Fibroblast of upper back skin (primary cell): ENCODE results near the gene TBX1.

Experiments
- DNase-seq: peaks from one replicate; pipeline ENCODE4 v3.0.0-alpha.2; 2013

The TBX1 gene

DNA sequence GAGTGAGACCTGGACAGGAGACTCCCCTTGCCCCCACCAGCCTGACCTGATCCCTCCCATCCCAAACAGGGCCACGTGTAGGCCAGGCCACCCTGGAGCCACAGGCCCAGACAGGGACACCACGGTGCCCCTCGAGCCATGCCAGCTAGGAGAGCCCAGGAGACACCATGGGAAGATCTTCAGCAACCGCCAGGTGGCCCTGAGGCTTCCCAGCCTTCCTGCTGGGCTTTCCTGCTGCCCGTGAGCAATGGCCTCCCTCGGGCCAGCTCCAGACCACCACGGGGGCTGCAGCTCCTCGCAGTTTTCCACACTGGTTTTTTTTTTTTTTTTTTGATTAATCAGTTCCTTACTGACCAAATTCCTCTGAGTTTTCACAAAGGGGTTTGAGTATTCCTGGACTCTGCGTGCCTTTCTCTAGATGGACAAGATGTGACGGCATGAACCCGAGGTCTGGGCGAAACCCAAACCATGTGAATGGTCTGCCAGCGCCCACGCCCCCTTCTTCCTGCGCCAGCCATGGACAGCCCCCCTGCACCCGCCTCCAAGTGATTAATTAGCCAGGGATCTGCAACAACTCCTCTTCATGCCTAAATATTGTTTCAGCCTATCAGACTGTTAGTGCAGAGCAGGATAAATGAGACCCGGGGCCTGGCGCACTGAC is 40.9 kb downstream of the TBX1 start:
- peak; percentile 31 for DNase-seq

DNA sequence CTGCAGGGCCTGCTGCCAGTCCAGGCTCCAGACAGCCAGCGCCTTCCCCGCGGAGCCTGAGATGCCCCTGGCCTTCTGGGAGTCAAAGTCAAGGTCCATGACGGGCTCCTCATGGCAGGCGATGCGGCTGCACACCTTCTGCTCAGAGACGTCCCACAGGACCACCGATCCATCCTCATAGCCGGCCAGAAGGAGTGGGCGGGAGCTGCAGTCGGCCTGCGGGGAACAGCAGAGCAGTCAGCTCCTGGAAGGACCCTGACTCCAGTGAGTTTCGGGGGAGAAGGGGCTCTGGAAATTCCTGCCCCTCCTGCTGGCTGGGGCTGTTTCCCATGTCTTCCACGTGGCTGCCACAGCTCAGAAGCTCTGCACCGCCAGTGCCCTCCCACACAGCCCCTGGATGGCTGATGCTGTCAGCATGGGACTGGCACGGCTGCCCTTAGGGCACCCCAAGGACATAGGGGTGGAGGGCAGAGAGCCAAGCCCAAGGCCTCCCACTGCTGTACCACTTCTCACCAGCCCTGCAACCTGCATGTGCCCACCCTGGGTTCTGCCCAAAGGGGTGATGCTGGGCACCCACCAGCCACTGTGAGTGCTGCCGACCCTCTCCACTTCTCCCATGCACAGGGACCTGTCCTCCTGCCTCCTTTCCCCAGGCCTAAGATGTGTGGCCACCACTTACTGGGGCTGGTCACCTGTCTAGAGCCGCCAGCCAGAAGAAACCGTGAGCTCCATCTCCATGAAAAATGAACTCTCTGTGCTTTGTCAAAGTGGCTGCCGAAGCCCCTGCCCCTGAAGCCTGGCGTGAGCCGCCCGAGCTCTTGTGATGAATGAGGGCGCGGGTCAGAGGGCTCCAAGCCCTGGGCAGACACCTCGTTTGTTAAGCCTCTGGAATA is 41.7 kb downstream of the TBX1 start:
- DNase-seq: no peak

DNA sequence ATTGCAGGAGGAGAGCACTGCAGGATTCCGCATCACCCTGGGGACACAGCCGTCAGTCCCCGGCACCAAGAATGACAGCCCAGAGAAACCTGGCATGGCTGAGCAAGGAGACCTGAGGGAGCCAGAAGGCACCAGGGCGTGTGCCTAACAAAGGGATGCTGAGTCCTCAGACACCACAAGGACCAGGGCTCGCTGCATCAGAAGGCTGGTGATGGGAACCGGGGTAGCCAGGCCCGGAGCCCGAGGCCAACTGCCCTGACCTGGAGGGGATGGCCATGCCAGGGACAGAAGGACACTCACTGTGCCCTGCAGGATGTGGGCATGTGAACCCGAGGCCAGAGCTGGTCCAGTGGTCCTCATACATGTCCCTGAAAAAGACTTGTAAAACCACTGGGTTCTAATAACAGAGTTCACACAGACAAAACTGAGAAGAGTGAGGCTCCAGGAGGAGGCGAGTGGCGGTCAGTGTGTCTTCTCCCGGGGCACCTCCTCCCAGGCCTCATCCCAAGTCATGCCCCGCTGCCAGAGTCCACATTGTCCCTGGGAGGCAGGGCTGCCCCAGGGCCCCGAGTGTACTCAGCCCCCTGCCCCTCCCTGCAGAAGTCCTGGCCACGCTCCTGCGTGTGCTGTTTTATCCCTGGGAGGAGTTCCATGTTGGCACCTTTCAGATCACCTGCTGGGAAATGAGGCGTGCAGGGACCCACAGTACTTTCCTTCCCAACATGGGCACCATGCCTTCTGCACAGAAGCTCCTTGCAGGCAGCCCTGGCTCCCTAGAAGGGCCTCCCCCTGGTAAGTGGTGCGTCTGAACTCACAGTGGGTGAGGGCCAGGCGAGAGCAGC is 42.5 kb downstream of the TBX1 start:
- DNase-seq: no peak

DNA sequence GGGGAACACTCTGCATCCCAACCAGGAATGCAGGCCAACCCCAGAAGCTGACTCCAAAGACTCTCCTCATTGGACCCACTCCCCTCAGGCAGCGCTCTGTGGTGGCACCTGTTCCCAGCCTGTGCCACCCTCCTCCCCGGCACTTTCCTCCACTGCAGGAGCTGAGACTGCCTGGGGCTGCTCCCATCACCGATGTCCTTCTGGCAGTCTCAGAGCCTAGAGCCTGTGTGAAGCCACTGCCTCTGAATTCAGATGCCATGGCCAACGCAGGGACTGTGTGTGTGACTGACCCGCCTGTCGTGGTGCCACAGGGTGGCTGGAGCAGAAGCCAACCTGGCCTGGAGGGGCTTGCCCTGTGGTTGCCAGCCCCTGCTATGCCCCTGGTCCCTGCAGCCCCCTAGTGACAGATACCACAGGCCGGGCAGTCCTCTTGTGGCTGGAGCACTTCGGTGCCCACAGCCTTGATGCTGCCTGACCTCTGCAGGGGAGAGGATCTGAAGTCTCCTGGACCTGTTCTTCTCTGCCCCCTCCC is 43.2 kb downstream of the TBX1 start:
- DNase-seq: no peak

DNA sequence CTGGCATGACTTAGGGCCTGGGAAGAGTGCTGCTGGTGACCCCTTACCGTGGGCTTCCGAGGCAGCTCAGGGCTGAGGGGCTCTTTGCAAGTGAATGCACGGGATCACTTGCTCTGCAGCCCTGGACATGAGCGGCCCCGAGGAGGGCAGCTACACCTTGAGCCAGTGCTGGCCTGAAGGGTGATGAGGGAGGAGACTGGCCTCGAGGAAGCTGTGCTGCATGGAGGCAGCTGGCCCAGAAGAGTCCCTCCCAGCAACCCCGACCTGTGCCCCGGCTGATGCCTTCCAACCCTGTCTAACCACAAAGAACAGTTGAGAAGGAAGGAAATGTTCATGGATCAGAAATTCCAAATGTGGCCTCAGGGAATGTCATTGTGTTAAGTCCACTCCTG is 45.2 kb downstream of the TBX1 start:
- no peak for DNase-seq

DNA sequence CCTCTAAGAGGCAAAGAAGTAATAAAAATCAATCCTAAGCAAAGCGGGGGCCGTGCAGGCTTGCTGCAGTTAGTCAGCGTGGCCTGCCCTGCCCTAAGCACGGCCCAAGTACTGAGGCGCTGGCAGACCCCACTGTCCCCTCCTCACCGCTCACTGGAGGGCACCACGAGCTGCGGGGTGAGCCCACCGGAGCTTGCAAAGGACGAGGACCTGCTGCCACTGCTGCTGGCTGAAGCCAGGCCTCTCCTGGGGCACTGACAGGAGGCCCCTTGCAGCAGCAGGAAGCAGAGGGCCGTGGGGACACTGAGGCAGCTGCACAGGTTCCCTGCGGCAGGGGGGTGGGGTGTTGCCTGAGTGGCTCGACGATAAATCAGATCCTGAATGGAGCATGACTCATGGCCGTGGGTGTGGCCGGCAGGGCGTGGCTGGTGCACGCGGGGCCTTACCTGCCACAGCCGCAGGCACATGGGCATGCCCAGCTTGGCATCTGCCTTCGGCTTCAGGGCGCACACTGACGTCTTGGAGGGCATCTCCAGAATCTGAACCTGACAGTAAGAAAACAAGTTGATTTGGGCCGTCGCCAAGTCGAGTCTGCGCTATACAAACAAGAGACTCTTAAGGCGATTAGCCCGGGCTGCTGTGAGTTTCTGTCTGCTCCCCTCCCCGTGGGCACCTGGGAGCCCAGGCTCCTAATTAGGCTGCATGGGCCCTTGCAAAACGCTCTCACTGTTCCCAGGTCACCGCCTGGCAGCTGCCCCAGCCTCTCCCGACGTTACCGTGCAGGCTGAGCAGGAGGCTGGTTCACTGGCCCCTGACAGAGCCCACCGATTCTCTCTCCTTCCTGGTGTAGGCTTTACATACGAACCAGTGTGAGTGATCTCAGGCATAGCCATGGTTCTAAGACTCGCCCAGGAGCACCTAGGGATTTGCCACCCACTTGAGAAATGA is 45.9 kb downstream of the TBX1 start:
- no peak for DNase-seq

DNA sequence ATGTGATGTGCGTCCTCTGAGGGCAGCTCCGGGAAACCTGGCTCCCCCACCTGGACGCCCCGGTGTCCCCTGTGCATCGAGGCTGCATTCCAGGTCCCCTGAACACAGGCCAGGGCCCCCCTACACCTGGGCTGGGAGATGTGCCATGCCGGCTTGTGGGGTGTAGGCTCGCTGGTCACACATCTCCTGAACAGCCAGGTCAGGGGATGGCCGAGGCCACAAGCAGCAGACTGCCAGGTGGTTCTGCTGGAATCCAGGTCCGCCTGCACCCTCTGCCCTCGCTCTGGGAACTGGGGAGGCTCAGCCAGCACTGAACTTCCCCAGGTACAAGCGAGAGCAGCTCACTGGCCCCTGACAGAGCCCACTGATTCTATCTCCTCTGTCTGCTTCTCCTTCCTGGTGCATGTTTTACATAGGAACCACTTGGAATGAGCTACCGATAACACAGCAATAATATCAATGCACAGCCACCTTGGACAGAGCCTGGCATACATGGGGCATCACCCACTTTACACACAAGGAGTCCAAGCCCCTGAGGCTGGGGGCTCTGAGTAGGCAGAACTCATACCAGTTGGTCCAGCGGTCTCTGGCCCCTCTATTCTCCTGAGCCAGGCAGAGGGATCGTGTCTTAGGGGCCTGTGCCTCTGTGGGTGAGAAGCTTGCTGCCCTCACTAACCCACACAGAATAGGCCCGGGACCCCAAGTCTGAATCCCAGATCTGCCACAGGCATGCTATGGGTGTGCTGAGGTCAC is 46.8 kb downstream of the TBX1 start:
- DNase-seq: no peak

DNA sequence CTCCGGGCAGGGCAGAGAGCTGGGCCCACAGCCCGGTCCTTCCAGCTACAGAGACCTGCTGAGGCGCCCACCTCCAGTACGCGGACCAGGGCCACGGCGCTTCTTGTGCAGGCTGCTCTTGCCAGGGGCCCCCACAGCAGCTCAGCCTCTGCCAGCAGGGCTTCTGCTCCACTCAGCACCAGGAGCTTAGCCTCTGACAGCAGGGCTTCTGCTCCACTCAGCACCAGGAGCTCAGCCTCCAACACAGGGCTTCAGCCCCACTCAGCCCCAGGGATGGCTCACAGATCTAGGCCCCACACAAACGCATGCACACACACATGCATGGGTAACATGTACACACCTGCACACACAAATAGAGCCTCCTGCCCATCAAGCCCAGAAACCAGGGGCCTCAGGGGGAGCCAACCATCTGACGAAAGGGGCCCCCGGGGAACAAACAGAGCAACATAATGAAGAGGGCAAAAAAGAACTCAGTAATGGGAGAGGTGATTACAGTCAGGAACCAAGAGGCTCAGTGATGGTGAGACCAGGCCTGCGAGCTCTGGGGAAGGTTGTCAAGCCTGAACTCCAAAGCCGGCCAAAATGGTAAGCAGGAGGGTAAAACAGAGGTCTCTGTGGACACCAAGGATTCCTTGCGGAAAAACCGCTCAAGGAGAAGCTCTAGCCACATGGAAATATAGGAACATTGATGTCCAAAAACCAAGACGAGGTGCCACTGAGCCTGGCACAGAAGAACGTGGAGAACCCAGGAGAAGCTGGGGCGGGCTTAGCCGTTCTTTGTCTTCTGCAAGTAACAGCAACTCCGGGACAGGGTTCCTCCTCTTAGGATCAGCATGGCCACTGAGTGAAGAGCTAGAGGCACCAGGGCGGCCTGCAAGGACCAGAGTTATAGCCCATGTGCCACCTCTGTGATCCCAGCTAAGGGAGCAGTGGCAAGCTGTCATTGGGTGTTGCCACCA is 47.6 kb downstream of the TBX1 start:
- no peak for DNase-seq

DNA sequence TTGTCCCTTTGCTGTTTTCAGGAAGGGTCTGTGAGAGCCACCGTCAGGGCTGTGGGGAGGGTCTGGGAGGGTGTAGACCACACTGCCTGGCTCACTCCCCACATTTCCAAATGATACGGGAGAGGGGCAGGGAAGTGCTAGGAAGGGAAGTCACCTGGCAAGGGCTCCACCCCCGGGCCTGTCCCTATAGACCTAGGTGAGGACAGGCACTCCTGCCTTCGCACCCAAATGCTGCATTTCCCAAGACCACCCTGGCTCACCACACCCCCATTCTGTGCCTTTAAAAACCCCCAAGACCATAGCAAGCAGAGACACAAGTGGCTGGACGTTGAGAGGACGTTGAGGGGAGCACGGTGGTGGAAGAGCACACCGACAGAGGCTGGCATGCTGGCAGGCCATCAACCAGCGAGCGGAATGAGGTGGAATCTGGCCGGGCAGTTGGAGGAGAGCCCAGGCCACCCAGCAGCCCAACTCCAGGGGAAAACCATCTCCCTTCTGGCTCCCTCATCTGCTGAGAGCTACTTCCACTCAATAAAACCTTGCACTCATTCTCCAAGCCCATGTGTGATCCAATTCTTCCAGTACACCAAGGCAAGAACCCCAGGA is 48.4 kb downstream of the TBX1 start:
- no peak for DNase-seq

DNA sequence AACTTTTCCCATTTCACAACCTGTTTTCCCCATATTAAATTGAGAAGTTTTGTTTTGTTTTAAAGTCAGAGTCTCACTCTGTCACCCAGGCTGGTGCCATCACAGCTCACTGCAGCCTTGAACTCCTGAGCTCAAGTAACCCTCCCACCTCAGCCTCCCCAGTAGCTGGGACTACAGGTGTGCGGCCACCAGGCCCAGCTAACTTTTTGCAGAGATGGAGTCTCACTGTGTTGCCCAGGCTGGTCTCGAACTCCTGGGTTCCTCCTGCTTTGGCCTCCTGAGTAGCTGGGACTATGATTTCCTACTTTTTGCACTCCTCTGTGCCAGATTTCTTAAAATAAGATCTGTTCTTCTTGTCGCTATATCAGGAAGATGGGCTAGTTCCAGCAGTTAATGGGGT is 49.2 kb downstream of the TBX1 start:
- DNase-seq: no peak

DNA sequence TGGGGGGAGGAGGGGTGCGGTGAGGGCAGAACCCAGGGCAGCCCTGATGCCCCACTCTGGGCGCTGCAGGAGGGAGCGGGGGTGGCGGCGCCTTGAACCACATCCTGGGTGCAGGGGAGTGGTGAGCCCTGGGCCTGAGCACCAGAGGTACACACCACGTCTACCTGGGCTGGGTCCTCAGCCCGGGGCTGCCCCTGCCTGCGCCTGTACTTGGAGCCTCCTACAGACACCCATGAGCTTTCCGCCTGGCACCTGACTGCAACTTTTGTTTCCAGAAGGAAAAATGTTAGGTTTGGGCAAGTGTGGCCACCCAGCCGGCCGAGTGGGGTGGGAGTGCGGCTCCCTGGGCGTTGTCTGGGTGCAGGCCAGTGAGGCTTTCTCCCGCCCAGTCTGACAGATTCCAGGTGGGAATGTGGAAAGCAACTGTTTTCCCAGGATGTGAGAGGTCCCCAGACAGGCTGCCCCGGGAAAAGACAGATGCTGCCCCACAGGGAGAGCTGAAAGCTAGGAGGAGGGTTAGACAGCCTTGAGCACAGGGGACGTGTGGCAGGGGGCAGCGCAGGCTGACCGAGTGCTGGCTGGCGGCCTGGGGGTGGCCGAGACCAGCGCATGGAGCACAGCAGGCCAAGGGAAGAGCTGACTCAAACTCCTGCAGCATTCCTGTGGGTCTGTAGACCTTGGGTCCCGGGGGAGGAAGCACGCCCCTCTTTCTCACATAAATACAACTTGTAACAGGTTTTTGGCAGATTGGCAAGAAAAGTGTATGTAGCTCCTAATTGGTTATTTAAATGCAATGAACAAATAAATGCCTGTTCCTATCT is 50.0 kb downstream of the TBX1 start:
- peak; percentile 96 for DNase-seq

DNA sequence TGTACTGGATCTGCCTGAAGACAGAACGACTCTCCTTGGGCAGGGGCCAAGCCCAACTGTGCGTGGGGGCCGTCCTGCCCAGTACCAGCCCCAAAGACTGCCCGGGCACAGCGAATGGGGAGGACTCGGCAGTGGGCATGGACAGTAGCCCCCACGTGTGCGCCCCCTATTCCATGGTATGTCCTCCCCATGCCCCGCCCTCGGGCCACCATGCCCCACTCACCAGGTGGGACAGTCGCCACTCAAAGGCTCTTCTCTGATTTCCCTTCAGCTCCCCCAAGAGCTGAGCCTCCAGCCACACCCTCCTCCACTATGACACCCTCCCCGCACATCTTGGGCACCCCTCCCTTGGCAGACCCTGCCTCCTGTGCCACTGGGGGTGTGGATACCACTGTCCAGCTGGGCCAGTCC is 50.6 kb downstream of the TBX1 start:
- no peak for DNase-seq

DNA sequence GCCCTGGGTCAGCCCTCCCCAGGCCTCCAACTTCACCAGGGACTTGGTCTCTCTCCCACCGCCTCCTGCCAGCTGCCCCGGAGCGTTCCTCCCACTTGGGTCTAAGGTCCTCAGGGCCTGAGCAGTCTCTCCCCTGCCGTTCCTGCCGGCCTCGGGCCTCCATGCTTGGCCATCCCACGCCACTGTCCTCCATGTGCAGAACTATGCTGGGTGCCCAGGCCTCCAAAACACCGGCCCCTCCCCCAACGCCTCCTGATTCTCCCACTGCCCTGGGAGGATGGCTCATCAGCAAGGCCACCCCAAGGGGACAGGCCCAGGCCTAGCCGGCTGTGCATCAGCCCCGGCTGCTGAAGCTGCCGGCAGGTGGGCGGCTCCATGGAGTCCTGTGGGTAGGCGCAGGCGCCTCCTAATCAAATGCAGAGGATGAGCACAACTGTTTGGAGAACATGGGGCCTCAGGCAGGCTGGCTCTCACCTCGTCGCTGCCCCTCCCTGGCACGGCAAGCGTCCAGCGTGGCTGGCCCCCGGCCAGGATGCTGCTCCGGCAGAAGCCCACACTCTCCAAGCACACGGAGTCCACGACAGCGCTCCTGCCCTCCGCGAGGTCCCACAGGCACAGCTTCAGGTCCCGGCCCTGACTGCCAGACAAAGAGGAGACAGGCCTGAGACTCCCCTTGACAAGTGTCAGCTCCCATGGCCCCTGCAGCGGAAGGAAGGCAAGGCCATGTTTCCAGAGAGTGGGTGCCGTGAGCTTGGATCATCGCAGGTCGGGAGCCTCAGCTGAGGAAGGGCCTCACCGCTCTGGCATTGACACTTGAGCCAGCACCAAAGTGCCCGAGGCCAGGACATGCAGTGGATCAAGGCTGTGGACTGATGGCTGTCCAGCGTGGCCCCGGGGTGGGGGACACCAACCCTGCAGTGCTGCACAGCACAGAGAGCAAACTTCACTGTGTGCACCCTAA is 51.5 kb downstream of the TBX1 start:
- DNase-seq: no peak

DNA sequence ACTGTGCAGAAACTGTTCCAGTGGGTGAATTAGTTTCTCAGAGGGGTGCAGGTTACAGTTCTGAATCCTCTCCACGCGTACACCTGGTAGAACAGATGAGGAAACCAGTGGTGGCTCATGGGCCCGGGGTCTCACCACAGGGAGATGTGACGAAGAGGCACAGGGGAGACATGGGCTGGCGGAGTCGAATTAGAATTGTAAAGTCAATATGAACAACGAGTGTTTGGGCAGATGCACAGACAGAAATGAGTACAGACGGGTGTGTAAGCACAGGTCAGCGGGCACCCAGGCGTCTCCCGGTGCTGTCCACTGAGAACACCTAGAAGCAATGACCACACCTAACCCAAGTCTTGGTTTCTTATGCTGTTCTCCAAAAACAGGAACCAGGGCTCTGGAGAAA is 52.3 kb downstream of the TBX1 start:
- DNase-seq: no peak

DNA sequence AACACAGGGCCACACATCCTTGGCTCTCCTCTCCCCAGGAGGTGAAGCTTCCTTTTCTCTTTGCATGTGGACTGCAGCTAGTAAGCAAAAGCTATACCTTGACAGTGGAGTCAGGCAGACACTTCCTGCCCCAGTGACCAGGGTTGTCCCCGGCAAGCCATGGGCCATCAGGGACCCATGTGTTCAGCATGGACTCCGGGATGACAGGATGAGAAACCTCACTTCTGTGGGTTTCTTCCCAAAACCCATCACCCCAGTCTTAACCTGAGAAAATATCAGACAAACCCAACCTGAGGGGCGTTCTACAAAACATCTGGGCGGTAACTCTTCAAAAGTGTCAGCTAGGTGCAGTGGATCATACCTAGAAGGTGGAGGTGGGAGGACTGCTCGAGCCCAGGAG is 53.9 kb downstream of the TBX1 start:
- DNase-seq: no peak

DNA sequence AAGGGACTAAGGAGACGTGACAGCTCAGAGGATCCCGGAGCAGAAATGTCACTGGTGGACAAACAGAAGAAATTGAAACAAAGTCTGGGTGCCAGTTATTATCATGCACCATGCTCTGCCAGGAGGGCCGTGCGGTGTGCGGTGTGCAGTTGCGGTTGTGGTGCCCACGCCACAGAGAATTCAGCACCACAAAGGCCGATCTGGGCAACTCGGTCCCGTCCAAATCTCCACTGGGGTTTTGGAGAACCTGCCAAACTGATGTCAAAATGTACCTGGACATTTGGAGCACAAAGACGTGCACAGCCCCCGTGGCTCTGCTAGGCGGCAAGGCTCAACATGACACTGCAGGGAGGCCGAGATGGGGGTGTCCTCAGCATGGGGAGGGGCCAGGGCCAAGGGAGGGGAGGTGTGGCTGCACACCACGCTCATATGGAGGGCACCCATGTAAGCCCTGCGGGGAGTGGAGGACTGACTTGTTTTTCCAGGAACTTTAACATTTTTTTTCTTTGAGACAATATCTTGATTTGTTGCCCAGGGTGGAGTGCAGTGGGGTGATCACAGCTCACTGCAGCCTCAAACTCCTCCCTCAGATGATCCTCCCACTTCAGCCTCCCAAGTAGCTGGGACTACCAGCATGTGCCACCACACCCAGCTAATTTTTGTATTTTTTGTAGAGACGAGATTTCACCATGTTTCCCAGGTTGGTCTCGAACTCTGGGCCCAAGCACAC is 54.7 kb downstream of the TBX1 start:
- DNase-seq: no peak

DNA sequence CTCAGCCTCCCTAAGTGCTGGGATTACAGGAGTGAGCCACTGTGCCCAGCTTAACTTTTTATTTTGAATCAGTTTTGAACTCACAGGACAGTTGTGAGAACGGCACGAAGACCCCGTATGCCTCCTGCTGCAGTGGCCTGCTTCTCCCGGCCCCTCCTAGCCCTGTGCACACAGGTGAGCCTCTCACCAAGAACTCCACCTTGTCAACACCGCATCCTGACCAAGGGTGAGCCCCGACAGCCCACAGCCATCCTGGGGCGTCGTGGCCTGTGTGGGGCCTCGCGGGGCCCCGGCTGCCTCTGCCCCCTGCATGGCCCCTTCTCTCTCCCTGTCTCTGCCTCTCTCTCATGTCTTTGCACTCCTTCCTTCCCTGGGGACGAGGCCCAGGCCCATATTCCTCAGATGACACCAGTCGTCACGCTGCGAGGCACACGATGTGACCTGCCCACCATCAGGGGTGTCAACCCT is 55.3 kb downstream of the TBX1 start:
- no peak for DNase-seq
